GM12878 (cell line): ENCODE measurements around the gene EP400. TPM values are rescaled to one million over a fixed set of nuclear protein-coding genes. Genes with fewer than 3 reads are reported as not detected.

ENCODE experiments used
- ATAC-seq: fragments of 200-7000 bp; cut with Tn5 transposase; 3 replicates; pipeline ENCODE4 v1.9.1; 2020; ENCODE audit warnings: mild to moderate bottlenecking, moderate library complexity
- BruUV-seq: library from RNA; stranded (reverse); fragments of 400-500 nt; replicated peaks from 2 replicates; lab custom pipeline; 2021; lab: Mats Ljungman, UMichigan
- CTCF ChIA-PET: fragments of 300-600 bp; sonication (Branson Sonifier 250); formaldehyde crosslinking; extraction: SDS; loops from one replicate; lab custom pipeline; 2021; ENCODE audit warnings: inconsistent platforms; lab: Yijun Ruan, JAX
- POLR2A ChIA-PET: fragments of 350-600 bp; formaldehyde crosslinking; extraction: SDS; loops from one replicate; lab custom pipeline; 2021; ENCODE audit warnings: inconsistent platforms; lab: Charles Lee
- RAD21 ChIA-PET: fragments of 300-600 bp; sonication (Branson Sonifier 250); formaldehyde crosslinking; loops from one replicate; lab custom pipeline; 2023; ENCODE audit warnings: antibody characterized with exemption; ENCODE audit not compliant: unreplicated experiment; lab: Charles Lee
- SMC1A ChIA-PET: fragments of 300-600 bp; sonication (Branson Sonifier 250); formaldehyde crosslinking; loops from one replicate; lab custom pipeline; 2023; ENCODE audit not compliant: unreplicated experiment, uncharacterized antibody; lab: Charles Lee
- DNase-seq: peaks from one replicate; pipeline ENCODE4 v3.0.0-alpha.2; 2011; ENCODE audit warnings: low read depth, low spot score
- FAIRE-seq: peaks from 3 replicates; lab custom pipeline; 2011; peaks lifted over from hg19 to GRCh38; lab: Jason Lieb, UNC
- H2AFZ ChIP-seq: 2 replicates; pipeline ENCODE4 v1.6.0; 2011; ENCODE audit warnings: low read depth, low read length, control low read depth; ENCODE audit not compliant: control insufficient read depth
- H3K27ac ChIP-seq: 2 replicates; pipeline ENCODE4 v1.5.1; 2011; ENCODE audit warnings: control low read depth; ENCODE audit not compliant: control insufficient read depth, insufficient read depth
- H3K27me3 ChIP-seq, 2 experiments: replicated peaks in 1 of 2; 2 replicates each; pipeline versions ENCODE4 v1.6.0 to v1.6.1; 2011; ENCODE audit warnings: low read length in 1 of 2; ENCODE audit not compliant: control insufficient read depth in 2 of 2, insufficient read depth in 2 of 2
- H3K36me3 ChIP-seq, 2 experiments: 2 replicates each; pipeline ENCODE4 v1.5.1; 2011; ENCODE audit warnings: low read length in 1 of 2; ENCODE audit not compliant: control insufficient read depth in 2 of 2, insufficient read depth in 2 of 2
- H3K4me1 ChIP-seq: 2 replicates; pipeline ENCODE4 v1.6.1; 2011; ENCODE audit warnings: mild to moderate bottlenecking, low read length, moderate library complexity, mixed read lengths; ENCODE audit not compliant: control insufficient read depth, insufficient read depth
- H3K4me2 ChIP-seq: 2 replicates; pipeline ENCODE4 v1.6.0; 2011; ENCODE audit warnings: control low read depth; ENCODE audit not compliant: control insufficient read depth, insufficient read depth
- H3K4me3 ChIP-seq: fragments of 200-600 bp; sonication (generic); 2 replicates; pipeline ENCODE4 v1.5.1; 2016
- H3K79me2 ChIP-seq: 2 replicates; pipeline ENCODE4 v1.6.0; 2011; ENCODE audit warnings: low read length; ENCODE audit not compliant: control insufficient read depth, insufficient read depth
- H3K9ac ChIP-seq: 2 replicates; pipeline ENCODE4 v1.8.0; 2011; ENCODE audit warnings: low read length, control low read depth, mixed read lengths; ENCODE audit not compliant: control insufficient read depth, insufficient read depth
- H3K9me3 ChIP-seq: replicated peaks from 3 replicates; pipeline ENCODE4 v1.5.1; 2011; ENCODE audit warnings: mild to moderate bottlenecking, low read length; ENCODE audit not compliant: control insufficient read depth, insufficient read depth
- H4K20me1 ChIP-seq: 2 replicates; pipeline ENCODE4 v1.6.0; 2011; ENCODE audit not compliant: control insufficient read depth, insufficient read depth
- BCLAF1 ChIP-seq: fragments of 450-650 bp; IDR thresholded peaks from 2 replicates; pipeline ENCODE4 v1.6.1; 2017; ENCODE audit warnings: antibody characterized with exemption, mild to moderate bottlenecking, moderate library complexity
- BRCA1 ChIP-seq: IDR thresholded peaks from 2 replicates; pipeline ENCODE4 v1.6.1; 2011; ENCODE audit warnings: low read depth, low read length, improper control_type of control experiment
- CBX3 ChIP-seq: fragments of 200-600 bp; sonication (generic); IDR thresholded peaks from 2 replicates; pipeline ENCODE4 v1.6.1; 2016; ENCODE audit warnings: low read depth, borderline replicate concordance
- HSF1 ChIP-seq: fragments of 150-350 bp; IDR thresholded peaks from 2 replicates; pipeline ENCODE4 v1.6.1; 2014; ENCODE audit warnings: mild to moderate bottlenecking, low read depth, low read length
- IKZF2 ChIP-seq, 2 experiments: fragments of 450-650 bp; IDR thresholded peaks; 2 replicates each; pipeline ENCODE4 v1.6.1; 2017; ENCODE audit warnings: mild to moderate bottlenecking in 2 of 2, moderate library complexity in 2 of 2
- NBN ChIP-seq: fragments of 450-650 bp; IDR thresholded peaks from 2 replicates; pipeline ENCODE4 v1.6.1; 2016
- NFXL1 ChIP-seq: fragments of 450-650 bp; IDR thresholded peaks from 2 replicates; pipeline ENCODE4 v1.6.1; 2017; ENCODE audit warnings: antibody characterized with exemption, mild to moderate bottlenecking, borderline replicate concordance
- PKNOX1 ChIP-seq: fragments of 450-650 bp; IDR thresholded peaks from 2 replicates; pipeline ENCODE4 v1.6.1; 2016; ENCODE audit warnings: mild to moderate bottlenecking
- POLR2AphosphoS2 ChIP-seq: IDR thresholded peaks from 2 replicates; pipeline ENCODE4 v1.6.1; 2011; ENCODE audit warnings: low read depth, mild to moderate bottlenecking, low read length, improper control_type of control experiment, moderate library complexity
- RBBP5 ChIP-seq: fragments of 200-600 bp; sonication (generic); conservative IDR thresholded peaks from 2 replicates; pipeline ENCODE4 v1.6.1; 2016
- TARDBP ChIP-seq: IDR thresholded peaks from 2 replicates; pipeline ENCODE4 v1.6.1; 2016; ENCODE audit warnings: borderline replicate concordance
- ZBED1 ChIP-seq: IDR thresholded peaks from 2 replicates; pipeline ENCODE4 v1.6.1; 2016; ENCODE audit warnings: borderline replicate concordance
- WGBS: methylation state at CpG from one replicate; pipeline ENCODE4 v1.1.6; 2016; ENCODE audit warnings: low lambda C conversion rate; ENCODE audit not compliant: insufficient replicate concordance, insufficient coverage; ENCODE audit errors: missing lambda C conversion rate; 5-methylcytosine and 5-hydroxymethylcytosine counted together
- in situ Hi-C: fragments of 300-500 bp; cut with MboI; formaldehyde crosslinking; loops from 9 replicates; pipeline ENCODE4 v1.14.3; 2018; ENCODE audit warnings: mixed read lengths
- intact Hi-C: fragments of 100-400 bp; cut with micrococcal nuclease; formaldehyde crosslinking; loops from one replicate; pipeline ENCODE4 v1.14.2; 2022; ENCODE audit not compliant: unreplicated experiment
- polyA plus RNA-seq, 11 experiments: library from polyadenylated mRNA; depleted of rRNA in 4 of 11; unstranded in 6 of 11; stranded (reverse) in 5 of 11; fragments of >200 nt; fragmentation: Nextera tagmentation in 4 of 11; fragmentation: Illumina TruSeq in 1 of 11; extraction: Ambion mirVana in 4 of 11; extraction: Trizol in 1 of 11; gene quantifications; 1 replicate in 1 of 11; 2 replicates in 10 of 11; pipeline versions ENCODE4 v1.2.1 to v1.2.3, GENCODE V29; 2011 to 2016; ENCODE audit warnings: inconsistent platforms in 2 of 11, missing spikeins in 2 of 11, low read depth in 1 of 11
- total RNA-seq, 4 experiments: library from RNA; depleted of rRNA in 3 of 4; stranded (reverse); fragments of >200 nt in 3 of 4; fragmentation: Illumina TruSeq in 1 of 4; extraction: Trizol in 1 of 4; gene quantifications; 2 replicates each; pipeline versions ENCODE4 v1.2.1 to v1.2.3, GENCODE V29; 2013 to 2021
- TF ChIP-seq, protein P1 (sequence below): fragments of 450-650 bp; IDR thresholded peaks from 2 replicates; pipeline ENCODE4 v1.6.1; 2014; ENCODE audit warnings: mild to moderate bottlenecking
- TF ChIP-seq, protein P2 (sequence below): fragments of 450-650 bp; IDR thresholded peaks from 2 replicates; pipeline ENCODE4 v1.6.1; 2017; ENCODE audit warnings: borderline replicate concordance
- TF ChIP-seq, protein P3 (sequence below): fragments of 450-650 bp; IDR thresholded peaks from 2 replicates; pipeline ENCODE4 v1.6.1; 2017; ENCODE audit warnings: low read depth, mild to moderate bottlenecking, moderate library complexity

The EP400 gene
- total and polyA plus RNA-seq, 10 of the 15 experiments (the other 5 are each of a cell fraction or from before 2014, with no cell fraction given), result 3.8 to 44.2 (median 8.4) TPM

DNA sequence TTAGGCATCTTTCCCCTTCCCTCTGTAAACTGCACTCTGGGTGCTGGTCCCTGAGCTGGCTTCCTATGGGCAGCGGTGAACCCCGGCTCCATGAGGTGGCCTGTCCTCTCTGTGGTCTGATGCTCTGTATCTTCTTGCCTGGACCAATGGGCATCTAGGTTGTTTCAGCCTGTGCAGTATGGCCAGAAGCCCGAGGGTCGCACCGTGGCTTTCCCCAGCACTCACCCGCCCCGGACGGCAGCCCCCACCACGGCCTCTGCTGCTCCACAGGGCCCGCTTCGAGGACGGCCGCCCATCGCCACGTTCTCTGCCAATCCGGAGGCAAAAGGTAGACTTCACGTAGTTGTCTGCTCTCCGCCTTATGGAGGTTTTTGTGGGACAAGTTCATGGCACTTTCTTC lies 70.1 kb downstream of the EP400 start:
- Histone ChIP-seq H4K20me1 (no peaks in the 10 kb centered on the region), H3K4me3 (no peak overlapping the region), H3K36me3 (peaks cover 17 to 21% of the 10 kb centered on the region in 2 experiments), H3K27me3 (no peaks in the 10 kb centered on the region), H3K4me2 (no peak overlapping the region), H3K9me3 (no peaks in the 10 kb centered on the region), H3K79me2 (no peaks in the 10 kb centered on the region), H2AFZ (no peak overlapping the region), H3K27ac (no peak overlapping the region), H3K4me1 (no peaks in the 10 kb centered on the region), H3K9ac (no peak overlapping the region)
- DNase-seq, result no peak
- no peak for FAIRE-seq
- in situ Hi-C loops (no loop called here), intact Hi-C loops (no loop called here)
- ChIA-PET SMC1A (no interaction called here), POLR2A (no interaction called here), RAD21 (no interaction called here), CTCF (no interaction called here)
- WGBS, result 100% methylated on average over 18 of the region's 18 CpGs
- no TSS peak for BruUV-seq
- no peak for ATAC-seq
- TF ChIP-seq PKNOX1, result no peak
- TF ChIP-seq, protein P1, sequence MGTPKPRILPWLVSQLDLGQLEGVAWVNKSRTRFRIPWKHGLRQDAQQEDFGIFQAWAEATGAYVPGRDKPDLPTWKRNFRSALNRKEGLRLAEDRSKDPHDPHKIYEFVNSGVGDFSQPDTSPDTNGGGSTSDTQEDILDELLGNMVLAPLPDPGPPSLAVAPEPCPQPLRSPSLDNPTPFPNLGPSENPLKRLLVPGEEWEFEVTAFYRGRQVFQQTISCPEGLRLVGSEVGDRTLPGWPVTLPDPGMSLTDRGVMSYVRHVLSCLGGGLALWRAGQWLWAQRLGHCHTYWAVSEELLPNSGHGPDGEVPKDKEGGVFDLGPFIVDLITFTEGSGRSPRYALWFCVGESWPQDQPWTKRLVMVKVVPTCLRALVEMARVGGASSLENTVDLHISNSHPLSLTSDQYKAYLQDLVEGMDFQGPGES, result no peak
- no peak for TF ChIP-seq HSF1
- TF ChIP-seq, protein P2, sequence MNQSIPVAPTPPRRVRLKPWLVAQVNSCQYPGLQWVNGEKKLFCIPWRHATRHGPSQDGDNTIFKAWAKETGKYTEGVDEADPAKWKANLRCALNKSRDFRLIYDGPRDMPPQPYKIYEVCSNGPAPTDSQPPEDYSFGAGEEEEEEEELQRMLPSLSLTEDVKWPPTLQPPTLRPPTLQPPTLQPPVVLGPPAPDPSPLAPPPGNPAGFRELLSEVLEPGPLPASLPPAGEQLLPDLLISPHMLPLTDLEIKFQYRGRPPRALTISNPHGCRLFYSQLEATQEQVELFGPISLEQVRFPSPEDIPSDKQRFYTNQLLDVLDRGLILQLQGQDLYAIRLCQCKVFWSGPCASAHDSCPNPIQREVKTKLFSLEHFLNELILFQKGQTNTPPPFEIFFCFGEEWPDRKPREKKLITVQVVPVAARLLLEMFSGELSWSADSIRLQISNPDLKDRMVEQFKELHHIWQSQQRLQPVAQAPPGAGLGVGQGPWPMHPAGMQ, result no peak
- TF ChIP-seq NFXL1, result no peak
- no peak for TF ChIP-seq IKZF2 (IDR thresholded peaks at IDR 0.05)
- TF ChIP-seq, protein P3, sequence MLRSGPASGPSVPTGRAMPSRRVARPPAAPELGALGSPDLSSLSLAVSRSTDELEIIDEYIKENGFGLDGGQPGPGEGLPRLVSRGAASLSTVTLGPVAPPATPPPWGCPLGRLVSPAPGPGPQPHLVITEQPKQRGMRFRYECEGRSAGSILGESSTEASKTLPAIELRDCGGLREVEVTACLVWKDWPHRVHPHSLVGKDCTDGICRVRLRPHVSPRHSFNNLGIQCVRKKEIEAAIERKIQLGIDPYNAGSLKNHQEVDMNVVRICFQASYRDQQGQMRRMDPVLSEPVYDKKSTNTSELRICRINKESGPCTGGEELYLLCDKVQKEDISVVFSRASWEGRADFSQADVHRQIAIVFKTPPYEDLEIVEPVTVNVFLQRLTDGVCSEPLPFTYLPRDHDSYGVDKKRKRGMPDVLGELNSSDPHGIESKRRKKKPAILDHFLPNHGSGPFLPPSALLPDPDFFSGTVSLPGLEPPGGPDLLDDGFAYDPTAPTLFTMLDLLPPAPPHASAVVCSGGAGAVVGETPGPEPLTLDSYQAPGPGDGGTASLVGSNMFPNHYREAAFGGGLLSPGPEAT, result no peak
- no peak for TF ChIP-seq ZBED1
- no peak for TF ChIP-seq BRCA1
- no peak for TF ChIP-seq CBX3
- TF ChIP-seq BCLAF1, result no peak
- TF ChIP-seq RBBP5, result no peak
- no peak for TF ChIP-seq TARDBP
- no peak for TF ChIP-seq POLR2AphosphoS2
- TF ChIP-seq NBN, result no peak
